GM10266 (cell line): ENCODE results near the gene OXCT1.

ENCODE experiments used
- DNase-seq: peaks from one replicate; pipeline ENCODE4 v3.0.0; 2012; ENCODE audit errors: extremely low spot score
- CTCF ChIP-seq: IDR thresholded peaks from 2 replicates; pipeline ENCODE4 v1.5.1; 2012; ENCODE audit warnings: mild to moderate bottlenecking, low read depth; ENCODE audit not compliant: control insufficient read depth, insufficient read depth; ENCODE audit errors: missing control alignments

The OXCT1 gene

GRCh38 chr5:41776435-41776834 lies 93.8 kb downstream of the OXCT1 start:
- no peak for TF ChIP-seq CTCF
- no peak for DNase-seq

- TF ChIP-seq CTCF: no peak
- no peak for DNase-seq
Observed at GRCh38 chr5:41773799-41774198, 96.4 kb downstream of the OXCT1 start.

GRCh38 chr5:41772785-41773442 lies 97.3 kb downstream of the OXCT1 start:
- DNase-seq: peak; percentile 9
- TF ChIP-seq CTCF: no peak

- DNase-seq: no peak
- no peak for TF ChIP-seq CTCF
Observed at GRCh38 chr5:41772056-41772455, 98.2 kb downstream of the OXCT1 start.

- TF ChIP-seq CTCF: no peak
- DNase-seq: peak; percentile 16
Observed at GRCh38 chr5:41770799-41771198, 99.4 kb downstream of the OXCT1 start.

GRCh38 chr5:41768692-41769091 lies 101.5 kb downstream of the OXCT1 start:
- DNase-seq: no peak
- TF ChIP-seq CTCF: no peak

GRCh38 chr5:41764650-41765049 lies 105.6 kb downstream of the OXCT1 start:
- no peak for TF ChIP-seq CTCF
- no peak for DNase-seq
